AG04449 (cell line): Measurements from ENCODE around the gene NRL.

Experiments used
- CTCF ChIA-PET: fragments of 350-600 bp; formaldehyde crosslinking; extraction: SDS; loops from one replicate; lab custom pipeline; 2021; ENCODE audit warnings: antibody characterized with exemption; lab: Yijun Ruan, JAX
- POLR2A ChIA-PET: fragments of 400-600, 350-600 bp; formaldehyde crosslinking; extraction: SDS; loops from one replicate; lab custom pipeline; 2020; ENCODE audit warnings: antibody characterized with exemption, inconsistent platforms; lab: Yijun Ruan, JAX
- DNase-seq: peaks from one replicate; pipeline ENCODE4 v3.0.0-alpha.2; 2010; ENCODE audit warnings: low read depth, low spot score
- H3K4me3 ChIP-seq: 2 replicates; pipeline ENCODE4 v1.5.1; 2011; ENCODE audit warnings: low read depth, mild to moderate bottlenecking, control low read depth, low read length
- TF ChIP-seq, protein P1 (sequence below): IDR thresholded peaks from one replicate; pipeline ENCODE4 v1.5.1; 2011; ENCODE audit warnings: mild to moderate bottlenecking, moderate library complexity, low read length, control low read depth, inconsistent platforms; ENCODE audit not compliant: insufficient read depth; ENCODE audit errors: missing control alignments

The NRL gene

DNA sequence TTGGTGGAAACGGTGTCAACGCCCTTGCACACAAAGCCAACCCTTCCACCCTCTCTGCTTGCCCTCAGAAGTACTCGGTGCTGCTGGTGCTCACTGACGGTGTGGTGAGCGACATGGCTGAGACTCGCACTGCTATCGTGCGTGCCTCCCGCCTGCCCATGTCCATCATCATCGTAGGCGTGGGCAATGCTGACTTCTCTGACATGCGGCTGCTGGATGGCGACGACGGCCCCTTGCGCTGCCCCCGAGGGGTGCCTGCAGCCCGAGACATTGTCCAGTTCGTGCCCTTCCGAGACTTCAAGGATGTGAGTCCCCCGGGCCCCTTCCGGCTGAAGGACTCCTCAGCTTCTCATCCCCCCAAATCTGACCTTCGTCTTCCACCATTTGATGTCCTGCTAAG lies 37.7 kb downstream of the NRL start:
- ChIA-PET POLR2A (no interaction called here), CTCF (interaction anchor here (0.6 to 3.4 kb wide), 2 partner anchors 13 to 31 kb away, joined by 4 to 19 read pairs; no protein-coding TSS in a partner anchor)
- TF ChIP-seq, protein P1, sequence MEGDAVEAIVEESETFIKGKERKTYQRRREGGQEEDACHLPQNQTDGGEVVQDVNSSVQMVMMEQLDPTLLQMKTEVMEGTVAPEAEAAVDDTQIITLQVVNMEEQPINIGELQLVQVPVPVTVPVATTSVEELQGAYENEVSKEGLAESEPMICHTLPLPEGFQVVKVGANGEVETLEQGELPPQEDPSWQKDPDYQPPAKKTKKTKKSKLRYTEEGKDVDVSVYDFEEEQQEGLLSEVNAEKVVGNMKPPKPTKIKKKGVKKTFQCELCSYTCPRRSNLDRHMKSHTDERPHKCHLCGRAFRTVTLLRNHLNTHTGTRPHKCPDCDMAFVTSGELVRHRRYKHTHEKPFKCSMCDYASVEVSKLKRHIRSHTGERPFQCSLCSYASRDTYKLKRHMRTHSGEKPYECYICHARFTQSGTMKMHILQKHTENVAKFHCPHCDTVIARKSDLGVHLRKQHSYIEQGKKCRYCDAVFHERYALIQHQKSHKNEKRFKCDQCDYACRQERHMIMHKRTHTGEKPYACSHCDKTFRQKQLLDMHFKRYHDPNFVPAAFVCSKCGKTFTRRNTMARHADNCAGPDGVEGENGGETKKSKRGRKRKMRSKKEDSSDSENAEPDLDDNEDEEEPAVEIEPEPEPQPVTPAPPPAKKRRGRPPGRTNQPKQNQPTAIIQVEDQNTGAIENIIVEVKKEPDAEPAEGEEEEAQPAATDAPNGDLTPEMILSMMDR, result no peak
- no peak overlapping the region for H3K4me3 ChIP-seq
- DNase-seq, result no peak

DNA sequence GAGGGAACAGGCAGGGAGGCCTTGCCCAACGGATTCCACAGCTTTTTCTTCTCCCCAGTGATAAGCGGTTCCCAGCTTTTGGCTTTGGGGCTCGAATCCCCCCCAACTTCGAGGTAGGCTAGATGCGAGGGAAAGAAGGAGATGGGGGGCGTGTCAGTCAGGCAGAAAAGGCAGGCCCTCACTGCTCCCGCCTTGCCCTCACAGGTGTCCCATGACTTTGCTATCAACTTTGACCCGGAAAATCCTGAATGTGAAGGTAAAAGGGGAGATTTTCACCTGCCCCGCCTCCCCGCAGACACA lies 38.5 kb downstream of the NRL start:
- ChIA-PET CTCF (interaction anchor here (1.1 to 3.8 kb wide), 5 partner anchors 14 to 49 kb away, joined by 3 to 38 read pairs (median 6); no protein-coding TSS in a partner anchor), POLR2A (no interaction called here)
- H3K4me3 ChIP-seq, result no peak overlapping the region
- no peak for DNase-seq
- TF ChIP-seq, protein P1, result no peak

DNA sequence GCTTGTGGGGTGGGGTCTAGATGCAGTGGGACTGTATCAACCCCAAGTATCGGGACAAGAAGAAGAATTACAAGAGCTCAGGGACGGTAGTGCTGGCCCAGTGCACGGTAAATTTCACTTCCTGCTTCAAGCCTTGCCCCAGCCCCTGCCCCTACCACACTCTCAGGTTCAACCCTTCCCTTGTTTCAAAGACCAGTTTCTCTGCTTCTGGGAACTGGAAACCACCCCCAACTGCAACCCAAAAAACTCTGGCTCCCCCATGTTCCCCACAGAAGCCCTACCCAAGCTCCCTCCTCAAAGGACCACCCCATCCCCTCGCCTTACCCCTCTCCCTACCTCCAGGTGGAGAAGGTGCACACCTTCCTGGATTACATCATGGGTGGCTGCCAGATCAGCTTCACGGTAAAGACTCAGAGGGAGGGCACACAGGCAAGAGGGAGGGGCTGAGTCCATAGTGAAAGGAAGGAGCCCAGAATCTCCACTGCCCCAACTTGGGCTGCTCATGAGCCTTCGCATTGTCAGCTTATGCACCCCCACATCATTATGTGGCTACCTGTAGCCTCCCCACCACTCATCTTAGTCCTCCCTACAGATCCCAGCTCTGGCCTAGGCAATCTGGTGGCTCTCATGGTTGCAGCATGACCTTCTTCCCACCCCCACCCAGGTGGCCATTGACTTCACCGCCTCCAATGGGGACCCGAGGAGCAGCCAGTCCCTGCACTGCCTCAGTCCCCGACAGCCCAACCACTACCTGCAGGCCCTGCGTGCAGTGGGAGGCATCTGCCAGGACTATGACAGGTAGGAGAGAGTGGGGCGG lies 39.1 kb downstream of the NRL start:
- CTCF ChIA-PET, result interaction anchor here (0.9 to 3.8 kb wide), 7 partner anchors 9 to 50 kb away, joined by 3 to 38 read pairs (median 5); no protein-coding TSS in a partner anchor
- POLR2A ChIA-PET, result no interaction called here
- DNase-seq, result no peak
- TF ChIP-seq, protein P1, result no peak
- H3K4me3 ChIP-seq, result no peak overlapping the region

DNA sequence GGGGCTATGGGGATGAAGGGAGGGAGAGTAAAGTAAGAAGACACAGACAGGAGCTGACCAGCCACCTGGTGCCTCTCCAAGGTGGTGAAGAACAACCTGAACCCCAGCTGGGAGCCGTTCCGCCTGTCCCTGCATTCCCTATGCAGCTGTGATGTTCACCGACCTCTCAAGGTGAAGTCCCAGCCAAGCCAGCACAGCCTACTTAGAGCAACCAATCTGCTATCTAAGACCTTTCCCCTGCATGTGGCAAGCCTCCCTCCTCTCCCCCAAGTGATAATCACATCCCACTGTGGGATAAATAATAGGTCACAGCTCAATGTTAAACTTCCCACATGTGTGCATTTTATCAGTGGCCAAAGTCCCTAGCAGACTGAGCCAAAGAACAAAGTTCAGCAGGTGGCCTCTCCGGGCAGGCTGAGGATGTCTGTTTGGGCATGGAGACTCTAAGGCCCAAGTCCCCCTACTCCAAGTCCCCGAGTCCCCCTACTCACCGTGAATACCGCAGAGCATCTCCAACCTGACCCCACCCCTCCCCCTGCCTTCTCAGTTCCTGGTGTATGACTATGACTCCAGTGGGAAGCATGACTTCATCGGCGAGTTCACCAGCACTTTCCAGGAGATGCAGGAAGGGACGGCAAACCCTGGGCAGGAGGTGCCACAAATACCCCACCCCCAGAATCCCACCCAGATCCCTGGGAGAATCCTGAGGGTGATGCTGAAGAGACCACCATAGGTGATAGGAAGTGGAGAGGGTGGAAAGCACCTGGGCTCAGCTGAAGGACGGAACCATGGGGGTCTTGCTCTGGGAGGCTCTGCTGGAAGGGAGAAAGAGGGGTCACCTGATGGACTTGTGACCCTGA lies 39.9 kb downstream of the NRL start:
- POLR2A ChIA-PET, result no interaction called here

DNA sequence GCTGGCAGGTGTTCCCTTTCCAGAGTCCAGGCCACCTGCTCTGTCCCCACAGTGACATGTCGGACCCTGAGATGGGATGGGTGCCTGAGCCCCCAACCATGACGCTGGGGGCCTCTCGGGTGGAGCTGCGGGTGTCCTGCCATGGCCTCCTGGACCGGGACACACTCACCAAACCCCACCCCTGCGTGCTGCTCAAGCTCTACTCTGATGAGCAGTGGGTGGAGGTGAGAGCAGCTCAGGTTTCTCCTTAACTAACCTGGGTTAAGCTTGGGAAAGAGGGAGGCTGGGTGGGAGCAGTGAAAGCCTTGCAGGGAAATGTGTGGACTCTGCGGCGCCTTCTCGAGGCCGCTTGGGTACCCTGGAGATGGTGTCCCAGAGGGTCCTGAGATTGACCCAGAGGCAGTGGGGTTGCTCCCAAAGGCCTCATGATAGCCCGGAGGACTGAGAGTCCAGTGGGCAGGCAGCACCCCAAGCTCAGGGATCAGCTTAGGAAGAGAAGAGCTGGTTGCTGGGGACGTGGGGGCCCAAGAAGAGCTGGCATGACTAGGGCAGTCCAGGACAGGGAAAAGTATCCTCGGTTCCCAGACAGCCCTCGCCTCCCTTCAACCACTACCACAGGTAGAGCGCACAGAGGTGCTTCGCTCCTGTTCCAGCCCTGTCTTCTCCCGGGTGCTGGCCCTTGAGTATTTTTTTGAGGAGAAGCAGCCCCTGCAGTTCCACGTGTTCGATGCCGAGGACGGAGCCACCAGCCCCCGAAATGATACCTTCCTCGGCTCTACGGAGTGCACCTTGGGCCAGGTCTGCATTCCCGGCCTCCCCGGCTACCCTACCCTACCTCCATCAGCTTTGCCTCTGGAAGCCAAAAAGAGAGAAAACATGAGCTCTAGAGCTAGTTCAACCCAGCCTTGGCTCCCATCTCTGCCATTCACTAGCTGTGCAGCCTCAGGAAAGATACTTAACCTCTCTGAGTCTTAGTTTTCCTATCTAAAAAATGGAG lies 41.6 kb downstream of the NRL start:
- H3K4me3 ChIP-seq, result no peak overlapping the region
- ChIA-PET POLR2A (no interaction called here), CTCF (interaction anchor here (0.9 to 3.8 kb wide), 3 partner anchors 9 to 17 kb away, joined by 3 to 38 read pairs (median 6); no protein-coding TSS in a partner anchor)
- TF ChIP-seq, protein P1, result no peak
- DNase-seq, result no peak

More for the DNA sequence above, 39.9 kb downstream of the NRL start:
- no peak overlapping the region for H3K4me3 ChIP-seq
- CTCF ChIA-PET, result interaction anchor here (0.7 to 3.8 kb wide), 9 partner anchors 10 to 51 kb away, joined by 3 to 38 read pairs (median 5); no protein-coding TSS in a partner anchor
- TF ChIP-seq, protein P1, result no peak
- DNase-seq, result no peak
